Midbrain (tissue), 1 donor: ENCODE results near the gene DNAJC10.
"Not testable (repeated sequence)": the region's sequence is repeated elsewhere in the genome, so short reads cannot be mapped to it uniquely, and the experiment has no call there.

ENCODE experiments used
- DNase-seq: peaks from one replicate; lab custom pipeline; 2025; lab: John Stamatoyannopoulos, UW

DNAJC10 gene, protein sequence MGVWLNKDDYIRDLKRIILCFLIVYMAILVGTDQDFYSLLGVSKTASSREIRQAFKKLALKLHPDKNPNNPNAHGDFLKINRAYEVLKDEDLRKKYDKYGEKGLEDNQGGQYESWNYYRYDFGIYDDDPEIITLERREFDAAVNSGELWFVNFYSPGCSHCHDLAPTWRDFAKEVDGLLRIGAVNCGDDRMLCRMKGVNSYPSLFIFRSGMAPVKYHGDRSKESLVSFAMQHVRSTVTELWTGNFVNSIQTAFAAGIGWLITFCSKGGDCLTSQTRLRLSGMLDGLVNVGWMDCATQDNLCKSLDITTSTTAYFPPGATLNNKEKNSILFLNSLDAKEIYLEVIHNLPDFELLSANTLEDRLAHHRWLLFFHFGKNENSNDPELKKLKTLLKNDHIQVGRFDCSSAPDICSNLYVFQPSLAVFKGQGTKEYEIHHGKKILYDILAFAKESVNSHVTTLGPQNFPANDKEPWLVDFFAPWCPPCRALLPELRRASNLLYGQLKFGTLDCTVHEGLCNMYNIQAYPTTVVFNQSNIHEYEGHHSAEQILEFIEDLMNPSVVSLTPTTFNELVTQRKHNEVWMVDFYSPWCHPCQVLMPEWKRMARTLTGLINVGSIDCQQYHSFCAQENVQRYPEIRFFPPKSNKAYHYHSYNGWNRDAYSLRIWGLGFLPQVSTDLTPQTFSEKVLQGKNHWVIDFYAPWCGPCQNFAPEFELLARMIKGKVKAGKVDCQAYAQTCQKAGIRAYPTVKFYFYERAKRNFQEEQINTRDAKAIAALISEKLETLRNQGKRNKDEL

DNA sequence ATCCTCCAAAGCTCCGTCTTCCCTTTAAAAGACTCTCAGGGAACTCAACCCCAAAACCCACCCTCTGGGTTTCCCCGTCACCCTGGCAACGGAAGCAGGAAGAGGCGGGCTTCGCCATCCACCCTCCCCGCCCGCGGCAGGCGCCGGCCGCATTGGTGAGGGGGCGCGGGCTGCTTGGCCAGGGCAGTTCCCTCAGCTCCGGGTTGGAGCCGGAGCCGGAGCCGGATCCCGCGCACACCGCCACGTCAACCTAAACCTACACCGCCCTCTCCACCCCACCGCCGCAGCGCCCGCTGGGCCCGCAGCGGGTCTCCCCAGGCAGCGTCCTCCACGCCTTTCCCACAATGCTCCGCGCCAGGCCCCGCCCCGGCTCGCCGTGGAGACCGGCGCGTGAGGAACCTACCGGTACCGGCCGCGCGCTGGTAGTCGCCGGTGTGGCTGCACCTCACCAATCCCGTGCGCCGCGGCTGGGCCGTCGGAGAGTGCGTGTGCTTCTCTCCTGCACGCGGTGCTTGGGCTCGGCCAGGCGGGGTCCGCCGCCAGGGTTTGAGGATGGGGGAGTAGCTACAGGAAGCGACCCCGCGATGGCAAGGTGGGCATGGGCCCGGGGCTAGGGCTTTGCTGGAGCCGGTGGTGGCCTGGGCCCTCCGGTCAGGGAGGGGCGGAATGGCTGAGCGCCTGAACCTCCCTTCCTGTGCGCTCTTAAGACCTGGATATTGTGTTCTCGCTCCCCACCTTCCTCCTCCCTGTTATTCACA lies at the start of gene DNAJC10:
TSS of gene DNAJC10 (plus strand) at position 366 of the 758 bp plus-strand sequence. CDS start 1,830 bp downstream, outside the sequence.
- peak; percentile 92 for DNase-seq

DNA sequence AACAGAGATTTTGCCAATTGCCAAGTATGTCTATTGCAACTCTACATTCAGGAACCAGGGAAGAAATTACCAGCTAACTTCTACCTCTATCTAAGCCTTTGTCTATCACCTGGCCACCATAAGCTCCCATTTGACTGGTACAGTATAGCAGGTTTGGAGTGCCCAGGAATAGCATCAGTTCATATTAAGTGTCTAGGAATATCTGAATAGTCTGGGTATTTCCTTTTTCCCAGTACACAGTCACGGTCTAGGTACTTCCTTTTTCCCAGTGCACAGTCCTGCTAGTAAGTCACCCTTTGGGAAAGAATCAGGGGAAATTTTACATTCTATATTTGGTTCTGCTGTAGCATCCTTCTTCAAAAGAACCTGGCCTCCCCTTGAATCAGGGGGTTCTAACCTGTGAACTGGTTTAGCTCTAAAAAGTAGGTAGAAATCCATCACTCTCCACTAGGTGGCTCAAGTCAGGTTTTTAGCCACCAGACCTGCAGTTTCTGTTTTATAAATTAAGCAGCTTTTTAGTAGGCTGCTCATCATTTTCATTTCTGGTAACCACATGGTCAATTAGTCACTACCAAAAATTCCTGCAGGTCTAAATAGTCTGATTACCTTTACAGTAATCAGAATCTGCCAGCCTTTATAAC lies 49.3 kb upstream of the DNAJC10 start:
- no peak for DNase-seq

DNA sequence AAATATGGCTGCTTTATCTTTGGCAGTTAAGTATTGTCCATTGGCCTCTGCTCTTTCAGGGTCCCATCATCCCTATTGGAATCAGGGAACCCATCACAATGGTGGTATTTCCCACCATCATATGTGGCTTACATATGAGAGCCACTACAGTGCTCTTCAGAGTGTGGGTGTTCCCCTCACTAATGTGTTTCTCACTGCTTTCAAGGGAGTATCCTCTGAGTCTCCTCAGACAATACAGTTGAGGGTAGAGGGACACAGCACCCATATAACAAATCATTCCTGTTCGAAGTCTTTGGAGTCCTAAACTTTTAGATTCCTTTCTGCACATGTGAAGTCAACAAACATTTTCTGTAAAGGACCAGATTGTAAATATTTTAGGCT lies 48.8 kb upstream of the DNAJC10 start:
- DNase-seq, result no peak

DNA sequence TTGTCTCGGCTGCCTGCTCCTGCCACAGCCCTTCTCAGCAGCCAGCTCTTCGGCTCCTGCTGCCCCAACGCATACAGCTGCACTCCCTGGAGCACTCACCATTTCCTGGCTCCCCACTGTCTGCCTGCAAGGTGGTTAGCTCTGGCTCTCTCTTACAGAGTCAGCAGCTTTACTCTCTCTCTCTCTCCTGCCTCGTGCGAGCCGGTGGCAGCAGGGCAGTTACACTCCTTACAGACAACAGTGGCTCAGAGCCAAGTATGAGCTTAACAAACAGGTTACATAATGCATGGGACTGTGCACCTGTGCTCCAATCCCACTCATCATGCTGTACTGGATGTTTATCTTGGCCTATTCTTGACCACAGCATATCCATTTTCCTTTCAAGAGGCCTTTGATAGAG lies 47.4 kb upstream of the DNAJC10 start:
- DNase-seq, result no peak

DNA sequence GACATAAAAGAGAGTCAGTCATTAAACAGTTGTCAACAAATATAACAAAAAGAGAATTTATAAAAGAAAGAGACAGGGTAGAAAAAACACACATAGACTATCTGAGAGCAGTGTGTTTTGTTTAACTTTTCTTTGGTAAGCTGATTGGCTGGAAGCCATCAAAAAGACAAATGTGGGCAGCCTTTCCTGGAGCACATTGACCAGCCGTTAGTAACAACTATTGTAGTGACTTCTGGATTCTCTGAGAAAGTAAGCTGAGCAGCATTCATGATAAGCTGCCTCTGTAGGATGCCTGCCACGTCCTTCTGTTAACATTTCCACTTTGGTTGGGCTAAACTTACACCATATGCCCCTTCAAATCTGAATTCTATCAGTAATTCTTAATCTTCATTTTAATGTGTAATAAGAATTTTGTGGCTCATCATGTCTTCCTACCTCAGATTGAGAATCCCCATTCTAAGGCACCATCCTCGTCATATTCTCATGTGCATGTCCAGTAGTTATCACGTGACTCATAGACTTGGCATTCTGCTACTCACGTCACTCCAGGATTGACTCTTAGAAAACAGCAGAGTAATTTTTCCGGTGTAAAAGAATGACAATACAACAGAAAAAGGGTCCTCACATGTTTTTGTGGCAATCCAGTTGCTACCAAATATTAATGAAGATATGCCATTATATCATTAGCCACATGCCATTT lies 43.4 kb upstream of the DNAJC10 start:
- no peak for DNase-seq

DNA sequence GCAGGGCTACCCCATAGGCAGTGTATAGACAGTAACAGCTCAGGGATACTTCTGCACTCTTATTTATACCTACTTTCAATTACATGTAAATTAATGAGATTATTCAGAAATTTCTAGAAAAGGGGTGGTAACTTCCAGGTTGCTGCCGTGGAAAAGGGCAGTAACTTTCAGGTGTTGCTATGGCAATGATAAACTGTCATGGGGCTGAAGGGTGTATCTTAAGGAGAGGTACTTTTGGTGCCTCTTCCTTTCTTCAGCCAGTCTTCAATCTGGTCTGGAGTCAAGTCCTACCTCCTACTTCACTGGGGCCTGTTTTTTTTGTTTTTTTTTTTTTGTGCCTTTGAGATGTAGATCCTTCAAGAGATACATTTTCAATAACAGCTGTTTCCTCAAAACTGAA lies 35.2 kb upstream of the DNAJC10 start:
- no peak for DNase-seq

DNA sequence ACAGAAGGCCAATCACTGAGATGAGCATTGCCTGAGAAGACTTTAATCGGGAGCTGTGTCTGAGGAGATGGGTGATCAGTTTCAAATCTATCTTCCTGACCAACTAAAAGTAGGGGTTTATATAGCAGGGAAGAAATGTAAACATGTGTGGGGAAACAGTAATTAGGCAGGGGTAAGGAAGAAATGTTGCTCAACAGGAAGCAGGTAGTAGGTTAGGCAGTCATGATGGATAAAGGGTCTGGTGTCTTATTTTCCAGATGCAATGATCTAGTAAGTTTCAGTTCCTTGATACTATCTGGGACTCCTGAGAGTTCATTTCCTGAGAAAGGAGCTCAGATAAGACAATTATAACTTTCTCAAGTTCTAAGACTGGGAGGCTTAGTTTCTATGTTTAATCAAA lies 33.8 kb upstream of the DNAJC10 start:
- no peak for DNase-seq

DNA sequence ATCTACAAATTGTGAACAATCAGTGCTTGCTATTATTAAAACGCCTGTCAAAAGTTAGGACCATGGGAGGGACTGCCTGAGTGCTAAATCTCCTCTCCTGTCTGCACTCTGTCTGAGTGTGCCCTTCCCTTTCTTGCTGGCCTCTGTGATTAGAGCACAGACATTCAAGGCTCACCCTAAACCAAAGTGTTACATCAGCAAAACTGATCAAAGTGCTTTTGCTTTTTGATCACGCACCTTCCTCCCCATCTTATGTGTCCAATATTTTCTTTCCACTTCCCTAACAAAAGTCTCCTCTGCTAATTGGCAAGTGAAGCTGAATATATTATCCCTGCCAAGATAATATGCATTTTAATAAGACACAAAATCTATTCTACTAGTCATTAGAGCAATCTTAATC lies 30.5 kb upstream of the DNAJC10 start:
- DNase-seq, result no peak

DNA sequence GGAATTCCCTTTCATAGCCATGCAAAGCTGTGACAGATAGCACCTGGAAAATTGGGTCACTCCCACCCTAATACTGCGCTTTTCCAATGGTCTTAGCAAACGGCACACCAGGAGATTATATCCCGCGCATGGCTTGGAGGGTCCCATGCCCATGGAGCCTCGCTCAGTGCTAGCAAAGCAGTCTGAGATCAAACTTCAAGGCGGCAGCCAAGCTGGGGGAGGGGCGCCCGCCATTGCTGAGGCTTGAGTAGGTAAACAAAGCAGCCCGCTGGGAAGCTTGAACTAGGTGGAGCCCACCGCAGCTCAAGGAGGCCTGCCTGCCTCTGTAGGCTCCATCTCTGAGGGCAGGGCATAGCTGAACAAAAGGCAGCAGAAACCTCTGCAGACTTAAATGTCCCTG lies 29.3 kb upstream of the DNAJC10 start:
- DNase-seq, result not testable (repeated sequence)

DNA sequence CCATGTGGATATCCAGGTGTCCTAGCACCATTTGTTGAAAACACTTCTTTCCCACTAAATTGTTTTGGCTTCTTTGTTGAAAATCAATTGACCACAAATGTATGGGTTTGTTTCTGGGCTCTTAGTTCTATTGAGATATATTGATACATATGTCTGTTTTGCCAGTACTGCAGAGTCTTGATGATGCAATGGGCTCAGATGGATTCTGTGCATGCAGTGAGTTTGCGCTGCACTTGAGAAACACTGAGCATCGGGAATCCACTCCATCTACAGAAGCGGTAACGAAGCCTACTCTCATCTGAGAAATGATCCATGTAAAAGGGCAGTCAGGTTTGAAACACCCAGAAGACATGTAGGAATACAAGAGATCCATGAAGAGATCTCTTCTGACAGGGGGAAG lies 21.9 kb upstream of the DNAJC10 start:
- no peak for DNase-seq

DNA sequence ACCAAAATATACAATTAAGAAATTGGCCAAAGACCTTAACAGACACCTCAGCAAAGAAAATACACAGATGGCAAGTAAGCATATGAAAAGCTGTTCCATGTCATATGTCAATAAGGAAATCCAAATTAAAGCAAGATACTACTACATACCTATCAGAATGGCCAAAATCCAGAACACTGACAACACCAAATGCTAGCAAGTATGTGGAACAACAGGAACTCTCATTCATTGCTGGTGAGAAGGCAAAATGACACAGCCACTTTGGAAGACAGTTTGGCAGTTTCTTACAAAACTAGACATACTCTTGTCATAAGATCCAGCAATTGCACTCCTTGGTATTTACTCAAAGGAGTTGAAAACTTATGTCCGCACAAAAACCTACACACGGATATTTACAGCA lies 20.3 kb upstream of the DNAJC10 start:
- DNase-seq, result no peak

DNA sequence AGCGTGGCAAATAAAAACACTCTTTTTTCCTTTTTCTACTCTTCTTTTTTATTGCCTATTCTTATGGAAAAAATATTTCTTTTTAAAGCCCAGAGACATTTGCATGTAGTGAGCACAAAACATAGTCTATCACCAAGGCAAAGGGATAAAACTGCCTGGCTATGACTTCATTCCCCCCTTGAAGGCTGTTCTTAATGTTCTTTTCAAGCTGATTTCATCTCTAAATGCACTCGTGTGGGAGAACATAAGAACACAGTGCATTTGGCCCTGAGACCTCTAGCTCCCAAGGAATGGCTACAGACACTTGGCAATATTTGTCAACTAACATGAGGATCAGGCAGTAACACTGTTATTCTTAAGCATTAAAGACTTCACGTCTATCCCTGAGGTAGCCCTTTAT lies 17.4 kb upstream of the DNAJC10 start:
- DNase-seq, result no peak

DNA sequence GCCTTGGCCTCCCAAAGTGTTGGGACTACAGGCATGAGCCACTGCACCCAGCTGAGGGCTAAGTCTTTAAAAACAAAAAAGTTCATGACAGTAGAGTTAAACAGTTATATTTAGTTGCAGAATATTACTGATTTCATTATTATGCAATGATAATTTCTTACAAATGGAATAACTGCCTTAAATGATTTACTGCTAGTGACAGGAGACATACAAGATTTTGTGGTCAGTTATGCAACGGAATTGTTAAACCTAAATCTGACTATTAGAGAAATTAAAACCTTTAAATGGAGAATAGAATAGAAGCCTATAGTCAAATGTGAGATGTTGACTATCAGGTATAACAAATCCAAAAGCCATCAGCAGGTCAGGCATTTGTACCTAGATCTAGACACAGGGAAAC lies 10.3 kb upstream of the DNAJC10 start:
- DNase-seq, result no peak

DNA sequence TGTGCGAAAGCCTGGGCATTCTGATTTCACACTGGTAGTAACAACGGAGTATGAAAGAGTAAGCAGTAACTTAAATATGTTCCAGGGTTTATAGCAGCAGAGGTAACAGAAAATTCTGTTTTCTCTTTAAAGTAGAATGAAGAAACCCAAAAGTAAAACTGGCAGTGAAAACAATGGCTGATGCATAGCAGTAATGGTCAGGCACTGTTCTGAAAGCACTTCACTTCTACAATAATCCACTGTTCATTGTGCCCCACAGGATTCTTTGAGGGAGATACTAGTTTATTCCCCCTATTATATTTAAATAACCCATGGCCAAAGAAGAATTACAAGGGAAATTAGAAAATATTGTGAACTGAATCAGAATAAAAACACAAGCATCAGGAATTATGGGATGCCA lies 9.3 kb upstream of the DNAJC10 start:
- DNase-seq, result no peak

DNA sequence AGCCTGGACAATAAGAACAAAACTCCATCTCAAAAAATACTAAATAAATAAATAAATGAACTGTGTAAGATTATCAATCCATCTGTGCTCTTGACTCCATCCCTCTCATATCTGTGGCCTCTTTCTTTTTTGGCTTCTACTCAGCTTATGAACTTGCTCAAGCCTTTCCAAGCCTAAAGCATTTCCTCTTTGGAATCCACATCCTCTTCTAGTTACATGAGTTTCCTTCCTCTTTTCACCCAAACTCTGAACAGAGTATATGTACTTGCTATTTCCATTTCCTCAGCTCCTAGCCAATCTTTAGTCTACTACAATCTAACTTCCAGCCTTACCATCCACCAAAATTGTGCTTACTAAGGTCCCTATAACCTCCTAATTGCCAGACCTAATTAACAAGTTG lies 2.5 kb upstream of the DNAJC10 start:
- peak; percentile 8 for DNase-seq

DNA sequence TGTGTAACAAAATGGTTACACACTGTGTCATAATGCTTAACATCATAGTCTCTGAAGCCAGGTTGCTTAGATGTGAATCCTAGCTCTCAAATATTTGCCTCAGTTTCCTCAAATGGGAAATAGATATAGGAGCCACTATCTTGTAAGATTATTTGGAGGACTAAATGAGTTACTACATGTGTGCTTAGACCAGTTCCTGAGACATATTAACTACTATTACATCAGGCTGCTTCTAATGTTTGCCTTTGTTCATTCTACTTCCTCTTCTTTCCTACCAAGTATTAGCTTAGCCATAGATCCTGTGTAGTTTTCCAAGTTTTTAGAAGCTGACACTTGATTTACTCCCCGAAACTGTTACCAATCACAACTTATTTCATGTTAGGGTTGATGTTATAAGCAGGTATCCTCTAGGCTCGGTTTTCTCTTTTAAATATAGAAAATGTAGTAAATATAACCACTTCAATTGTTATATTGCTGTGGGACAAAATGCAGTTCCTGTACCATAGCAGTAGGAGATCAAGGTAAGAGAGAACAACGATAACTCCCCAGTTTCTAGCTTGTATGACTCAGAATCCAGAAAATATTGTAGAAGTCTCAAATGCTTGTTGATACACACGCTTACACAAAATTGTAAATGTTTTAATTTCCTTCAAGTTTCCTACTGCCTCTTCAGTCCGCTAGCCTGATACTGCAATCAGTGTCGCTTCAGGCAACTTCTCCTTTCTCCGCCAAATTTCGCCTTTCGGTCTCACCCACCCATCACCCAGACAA lies 751 bp upstream of the DNAJC10 start:
- DNase-seq, result no peak

DNA sequence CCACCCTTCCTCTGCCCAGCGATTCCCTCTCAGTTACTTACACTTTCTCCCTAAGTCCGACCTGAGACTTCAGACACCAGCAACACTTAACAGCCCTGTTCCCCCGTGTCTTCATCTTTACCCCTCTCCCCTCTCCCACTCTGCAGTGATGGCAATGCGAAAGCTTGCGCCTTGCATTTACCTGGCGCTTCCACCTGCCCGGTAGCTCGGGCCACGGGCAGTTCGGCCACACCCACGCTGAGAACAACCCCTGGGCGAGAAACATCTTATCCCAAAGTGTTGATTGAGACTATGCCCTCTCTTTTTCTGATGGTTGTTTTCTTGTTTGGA lies 558 bp downstream of the DNAJC10 start:
- DNase-seq, result no peak

DNA sequence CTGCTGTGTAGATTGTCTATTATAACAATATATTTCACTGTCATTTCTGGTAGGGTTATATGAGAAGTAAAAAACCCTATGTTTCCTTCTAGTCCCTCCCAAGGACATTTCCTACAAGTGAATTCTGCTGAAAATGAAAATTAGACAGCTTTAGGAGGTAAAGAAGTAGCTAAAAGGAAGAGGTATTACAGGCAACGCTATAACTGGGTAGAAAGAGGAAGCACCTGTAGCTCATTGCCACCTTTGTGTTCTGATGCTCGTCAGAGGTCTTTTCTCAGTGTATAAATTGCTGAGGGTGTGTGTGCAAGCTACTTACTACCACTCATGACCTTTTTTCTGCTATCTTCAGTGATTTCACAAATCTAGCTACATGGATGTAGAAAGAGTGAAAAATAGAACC lies 1.4 kb downstream of the DNAJC10 start:
- DNase-seq, result no peak

DNA sequence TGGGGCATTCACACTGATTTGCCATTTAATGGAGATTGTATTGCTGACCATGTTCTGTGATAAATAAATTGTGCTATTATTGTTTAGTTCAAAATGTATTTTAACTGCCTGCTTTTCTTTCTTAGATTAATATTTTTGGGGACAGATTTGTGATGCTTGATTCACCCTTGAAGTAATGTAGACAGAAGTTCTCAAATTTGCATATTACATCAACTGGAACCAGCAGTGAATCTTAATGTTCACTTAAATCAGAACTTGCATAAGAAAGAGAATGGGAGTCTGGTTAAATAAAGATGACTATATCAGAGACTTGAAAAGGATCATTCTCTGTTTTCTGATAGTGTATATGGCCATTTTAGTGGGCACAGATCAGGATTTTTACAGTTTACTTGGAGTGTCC lies 1.8 kb downstream of the DNAJC10 start:
- DNase-seq, result no peak

DNA sequence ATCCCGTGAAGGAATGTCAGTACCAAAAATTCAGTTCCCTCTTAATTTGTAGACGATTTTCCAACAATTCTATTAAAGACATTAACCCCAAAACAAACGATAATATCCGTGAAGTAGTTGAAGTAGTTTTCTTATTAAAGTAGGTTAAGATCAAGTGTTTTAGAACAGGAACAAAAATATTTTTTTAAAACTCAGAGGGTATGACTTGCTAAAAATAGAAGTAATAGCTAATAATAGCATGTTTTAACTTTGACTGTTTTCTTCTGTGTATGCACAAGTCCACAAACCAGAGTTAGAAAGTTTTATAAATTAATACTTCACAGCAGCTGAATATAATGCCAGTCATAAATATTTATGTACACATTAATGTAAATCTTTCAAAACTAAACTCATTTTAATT lies 2.4 kb downstream of the DNAJC10 start:
- DNase-seq, result no peak

DNA sequence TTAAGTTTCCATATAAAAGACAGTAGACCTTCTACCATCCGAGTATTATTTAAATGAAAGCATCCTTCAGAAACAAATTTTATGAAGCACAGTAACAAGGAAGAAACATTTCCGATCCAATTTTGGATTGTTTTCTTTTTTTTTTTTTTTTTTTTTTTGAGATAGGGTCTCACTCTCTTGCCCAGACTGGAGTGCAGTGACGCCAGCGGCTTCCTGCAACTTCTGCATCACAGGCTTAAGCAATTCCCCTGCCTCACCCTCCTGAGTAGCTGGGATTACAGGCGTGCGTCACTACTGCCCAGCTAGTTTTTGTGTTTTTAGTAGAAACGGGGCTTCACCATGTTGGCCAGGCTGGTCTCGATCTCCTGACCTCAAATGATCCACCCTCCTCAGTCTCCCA lies 3.1 kb downstream of the DNAJC10 start:
- DNase-seq, result not testable (repeated sequence)
